ENCODE data around the gene PPP1R16B.

PPP1R16B gene

DNA sequence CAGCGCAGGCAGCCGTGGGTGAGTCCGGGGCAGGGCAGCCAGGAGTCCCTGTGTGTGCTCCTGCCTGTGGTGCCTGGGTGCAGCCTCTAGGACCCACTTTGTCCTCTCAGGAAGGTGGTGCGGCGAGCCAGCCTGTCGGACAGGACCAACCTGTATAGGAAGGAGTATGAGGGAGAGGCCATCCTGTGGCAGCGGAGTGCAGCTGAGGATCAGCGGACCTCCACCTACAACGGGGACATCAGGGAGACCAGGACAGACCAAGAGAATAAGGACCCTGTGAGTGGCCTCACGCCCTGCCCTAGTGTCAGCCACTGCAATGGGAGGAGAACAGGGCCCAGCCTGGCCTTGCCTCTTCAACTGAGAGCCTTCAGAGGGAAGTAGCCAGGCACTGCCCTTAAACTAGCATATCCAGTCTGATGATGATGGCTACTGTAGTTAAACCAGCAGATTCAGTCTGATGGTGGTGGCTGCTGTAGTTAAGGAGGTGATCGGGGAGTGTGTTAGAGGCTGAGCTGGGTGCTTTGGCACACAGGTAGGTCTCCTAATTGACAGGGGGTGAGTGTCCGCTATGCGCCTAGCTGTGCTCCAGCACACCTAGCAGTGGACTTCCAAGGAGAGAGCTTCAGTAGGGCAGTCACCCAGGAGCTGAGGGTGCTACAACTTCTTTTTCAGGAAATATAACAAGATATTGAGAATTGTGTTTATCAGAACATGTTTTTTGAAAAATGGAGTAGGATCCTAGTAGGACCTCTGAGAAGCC, 102.6 kb downstream of the PPP1R16B start:
- Histone ChIP-seq H3K36me3 (peaks cover 0 to 68% (median 35%) of the 10 kb centered on the region in 11 experiments; a peak in 18 of 22 replicates), H3K27me3 (no peaks in the 10 kb centered on the region), H3K9ac (no peak overlapping the region), H3K4me2 (no peak overlapping the region), H3K4me1 (no peaks in the 10 kb centered on the region), H3K9me3 (replicated peaks in 1 of 11) (peaks cover 10 to 24% (median 14%) of the 10 kb centered on the region in 11 experiments; a peak in 19 of 22 replicates), H3K4me3 (no peak overlapping the region), H4K20me1 (no peaks in the 10 kb centered on the region), H3K27ac (no peak overlapping the region)
- no peak for TF ChIP-seq Cebpa-rat (IDR thresholded peaks at IDR 0.05)

DNA sequence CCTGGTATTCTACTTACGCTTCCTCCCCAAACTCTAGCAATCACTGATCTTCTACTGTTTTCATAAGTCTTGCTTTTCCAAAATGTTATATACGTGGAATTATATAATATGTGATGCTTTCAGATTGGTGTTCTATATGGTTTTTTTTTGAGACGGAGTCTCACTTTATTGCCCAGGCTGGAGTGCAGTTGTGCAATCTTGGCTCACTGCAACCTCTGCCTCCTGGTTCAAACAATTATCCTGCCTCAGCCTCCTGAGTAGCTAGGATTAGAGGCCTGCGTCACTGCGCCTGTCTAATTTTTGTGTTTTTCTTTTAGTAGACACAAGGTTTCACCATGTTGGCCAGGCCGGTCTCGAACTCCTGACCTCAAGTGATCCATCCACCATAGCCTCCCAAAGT, 109.9 kb downstream of the PPP1R16B start:
- Histone ChIP-seq H3K4me1 (no peaks in the 10 kb centered on the region), H3K4me3 (no peak overlapping the region), H3K9ac (no peak overlapping the region), H3K9me3 (replicated peaks in 1 of 11) (no peaks in the 10 kb centered on the region), H4K20me1 (no peaks in the 10 kb centered on the region; a peak in 1 of 22 replicates), H3K36me3 (peaks cover 0 to 25% (median 7%) of the 10 kb centered on the region in 11 experiments; a peak in 8 of 22 replicates), H3K27ac (no peak overlapping the region), H3K4me2 (no peak overlapping the region), H3K27me3 (no peaks in the 10 kb centered on the region)
- TF ChIP-seq Cebpa-rat (IDR thresholded peaks at IDR 0.05) = no peak

DNA sequence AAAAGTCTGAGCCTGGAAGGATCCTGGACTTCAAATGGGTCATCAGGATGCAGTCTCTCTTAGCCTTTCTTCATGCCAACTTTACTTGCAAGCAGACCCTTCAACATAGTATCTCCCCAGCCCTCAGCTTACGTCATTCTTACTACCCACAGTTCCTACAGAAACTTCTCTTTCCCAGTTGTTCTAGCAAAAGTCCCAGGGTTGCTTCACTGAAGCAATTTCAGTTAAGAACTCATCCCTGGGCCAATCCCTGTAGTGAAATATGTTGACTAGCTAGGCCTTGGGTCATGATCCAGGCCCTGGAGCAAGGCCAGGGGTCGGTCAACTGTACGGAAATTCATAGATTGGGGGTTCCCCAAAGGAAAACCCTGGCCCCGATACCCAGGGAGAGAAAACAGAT, 112.2 kb downstream of the PPP1R16B start:
- Histone ChIP-seq H4K20me1 (peaks cover 0 to 8% (median 0%) of the 10 kb centered on the region in 11 experiments; a peak in 2 of 22 replicates), H3K9me3 (replicated peaks in 1 of 11) (no peaks in the 10 kb centered on the region), H3K27me3 (no peaks in the 10 kb centered on the region), H3K4me1 (no peaks in the 10 kb centered on the region), H3K36me3 (peaks cover 0 to 25% (median 7%) of the 10 kb centered on the region in 11 experiments; a peak in 8 of 22 replicates), H3K4me2 (no peak overlapping the region), H3K4me3 (no peak overlapping the region), H3K9ac (no peak overlapping the region), H3K27ac (no peak overlapping the region)
- TF ChIP-seq Cebpa-rat (IDR thresholded peaks at IDR 0.05) = no peak

DNA sequence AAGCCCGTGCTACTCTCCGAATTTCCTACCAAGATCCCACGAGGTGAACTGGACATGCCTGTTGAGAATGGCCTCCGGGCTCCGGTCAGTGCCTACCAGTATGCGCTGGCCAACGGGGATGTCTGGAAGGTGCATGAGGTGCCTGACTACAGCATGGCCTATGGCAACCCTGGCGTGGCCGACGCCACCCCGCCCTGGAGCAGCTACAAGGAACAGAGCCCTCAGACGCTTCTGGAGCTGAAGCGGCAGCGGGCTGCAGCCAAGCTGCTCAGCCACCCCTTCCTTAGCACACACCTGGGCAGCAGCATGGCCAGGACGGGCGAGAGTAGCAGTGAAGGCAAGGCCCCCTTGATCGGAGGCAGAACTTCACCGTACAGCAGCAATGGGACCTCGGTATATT, 112.7 kb downstream of the PPP1R16B start:
- no peak overlapping the region for H3K27ac ChIP-seq
- H3K4me3 ChIP-seq = no peak overlapping the region
- H3K36me3 ChIP-seq = peaks cover 0 to 25% (median 7%) of the 10 kb centered on the region in 11 experiments; a peak in 8 of 22 replicates
- H3K27me3 ChIP-seq = no peaks in the 10 kb centered on the region
- no peaks in the 10 kb centered on the region for H3K9me3 ChIP-seq (replicated peaks in 1 of 11)
- no peak overlapping the region for H3K4me2 ChIP-seq
- H3K4me1 ChIP-seq = no peaks in the 10 kb centered on the region
- TF ChIP-seq Cebpa-rat (IDR thresholded peaks at IDR 0.05) = no peak
- H3K9ac ChIP-seq = no peak overlapping the region
- peaks cover 0 to 8% (median 0%) of the 10 kb centered on the region in 11 experiments; a peak in 2 of 22 replicates for H4K20me1 ChIP-seq

DNA sequence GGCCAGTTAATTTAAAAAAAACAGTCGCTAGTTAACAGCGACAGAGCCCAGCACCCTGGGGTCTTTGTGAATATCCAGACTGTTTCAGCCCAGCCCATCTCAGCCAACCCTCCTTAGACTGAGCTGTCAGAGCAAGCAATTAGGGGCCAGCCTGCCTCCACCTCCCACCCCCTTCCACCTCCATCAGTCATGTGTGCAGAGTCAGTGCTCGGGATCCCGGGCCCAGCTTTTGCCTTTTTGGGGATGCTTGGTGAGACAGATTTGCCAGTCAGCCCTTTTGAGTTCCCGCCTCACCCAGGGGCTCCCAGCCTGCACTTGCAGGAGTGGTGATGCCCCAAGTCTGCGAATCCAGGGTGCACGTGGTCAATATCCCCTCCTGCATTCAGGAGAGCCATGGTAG, 114.2 kb downstream of the PPP1R16B start:
- no peak overlapping the region for H3K27ac ChIP-seq
- H3K9me3 ChIP-seq (replicated peaks in 1 of 11) = no peaks in the 10 kb centered on the region
- H3K9ac ChIP-seq = no peak overlapping the region
- no peak overlapping the region for H3K4me2 ChIP-seq
- peaks cover 0 to 8% (median 0%) of the 10 kb centered on the region in 11 experiments; a peak in 2 of 22 replicates for H4K20me1 ChIP-seq
- H3K27me3 ChIP-seq = no peaks in the 10 kb centered on the region
- H3K4me3 ChIP-seq = no peak overlapping the region
- TF ChIP-seq Cebpa-rat (IDR thresholded peaks at IDR 0.05) = no peak
- H3K4me1 ChIP-seq = no peaks in the 10 kb centered on the region
- H3K36me3 ChIP-seq = peaks cover 0 to 17% (median 7%) of the 10 kb centered on the region in 11 experiments; a peak in 8 of 22 replicates

DNA sequence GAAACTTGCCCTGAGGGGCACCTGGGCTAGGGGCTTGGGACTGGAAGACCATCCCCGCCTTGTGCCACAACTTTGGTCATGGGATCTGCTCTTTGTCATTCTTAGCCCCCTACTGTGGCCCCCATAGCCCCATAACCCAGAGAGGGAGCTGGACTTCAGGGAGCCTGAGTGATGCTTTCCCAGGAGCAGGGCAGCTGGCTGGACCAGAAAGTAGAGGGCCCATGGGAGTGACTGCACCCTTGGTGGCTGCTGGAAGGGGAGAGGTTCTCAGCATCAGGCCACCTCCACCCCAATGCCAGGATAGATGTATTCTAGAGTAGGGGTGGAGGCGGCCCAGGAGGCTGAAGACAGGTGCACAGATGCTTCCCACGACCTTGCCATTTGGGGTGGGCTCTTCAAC, 114.9 kb downstream of the PPP1R16B start:
- no peaks in the 10 kb centered on the region for H3K9me3 ChIP-seq (replicated peaks in 1 of 11)
- H3K36me3 ChIP-seq = peaks cover 0 to 17% (median 5%) of the 10 kb centered on the region in 11 experiments; a peak in 8 of 22 replicates
- no peak overlapping the region for H3K9ac ChIP-seq
- H3K27ac ChIP-seq = no peak overlapping the region
- no peak for TF ChIP-seq Cebpa-rat (IDR thresholded peaks at IDR 0.05)
- no peaks in the 10 kb centered on the region for H3K27me3 ChIP-seq
- H3K4me3 ChIP-seq = no peak overlapping the region
- H3K4me1 ChIP-seq = no peaks in the 10 kb centered on the region
- H4K20me1 ChIP-seq = peaks cover 0 to 8% (median 0%) of the 10 kb centered on the region in 11 experiments; a peak in 1 of 22 replicates
- no peak overlapping the region for H3K4me2 ChIP-seq

DNA sequence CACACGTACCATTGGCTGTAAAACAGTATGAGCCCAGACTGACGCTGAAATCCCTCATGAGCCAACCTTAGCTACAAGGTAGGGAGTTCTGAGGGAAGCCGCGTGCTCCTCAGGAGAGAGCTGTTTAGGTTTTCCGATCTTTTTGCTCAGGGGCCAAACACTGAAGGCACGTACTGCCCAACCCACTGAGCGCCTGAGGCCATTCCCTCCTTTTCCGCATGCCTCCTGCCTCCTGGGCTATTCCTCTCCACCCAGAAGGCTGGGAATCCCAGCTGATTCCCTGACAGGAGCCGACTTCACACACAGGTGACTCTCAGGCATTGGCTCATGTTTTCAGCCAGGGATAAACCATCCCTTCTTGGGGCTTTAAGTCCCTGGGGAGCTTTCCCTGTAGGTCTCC, 115.4 kb downstream of the PPP1R16B start:
- Histone ChIP-seq H3K27me3 (no peaks in the 10 kb centered on the region), H3K9ac (no peak overlapping the region), H3K9me3 (replicated peaks in 1 of 11) (no peaks in the 10 kb centered on the region), H3K4me1 (no peaks in the 10 kb centered on the region), H4K20me1 (peaks cover 0 to 8% (median 0%) of the 10 kb centered on the region in 11 experiments; a peak in 1 of 22 replicates), H3K4me2 (no peak overlapping the region), H3K4me3 (no peak overlapping the region), H3K27ac (no peak overlapping the region), H3K36me3 (peaks cover 0 to 17% (median 5%) of the 10 kb centered on the region in 11 experiments; a peak in 7 of 22 replicates)
- no peak for TF ChIP-seq Cebpa-rat (IDR thresholded peaks at IDR 0.05)

DNA sequence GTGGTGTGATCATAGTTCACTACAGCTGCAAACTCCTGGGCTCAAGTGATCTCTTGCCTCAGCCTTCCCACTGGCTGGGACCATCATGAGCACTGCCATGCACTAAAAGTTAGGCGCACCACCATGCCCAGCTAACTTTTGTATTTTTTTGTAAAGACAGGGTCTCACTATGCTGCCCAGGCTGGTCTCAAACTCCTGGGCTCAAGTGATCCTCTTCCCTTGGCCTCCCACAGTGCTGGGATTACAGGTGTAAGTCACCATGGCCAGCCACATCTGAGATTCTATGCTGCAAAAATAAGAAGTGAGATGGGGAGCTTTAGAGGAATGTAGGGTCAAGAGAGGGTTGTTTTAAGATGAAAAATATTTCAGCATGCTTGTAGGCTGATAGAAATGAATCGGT, 119.2 kb downstream of the PPP1R16B start:
- peaks cover 18 to 29% (median 27%) of the 10 kb centered on the region in 10 experiments for H3K4me1 ChIP-seq
- no peaks in the 10 kb centered on the region for H3K27me3 ChIP-seq
- no peaks in the 10 kb centered on the region for H3K9me3 ChIP-seq (replicated peaks in 1 of 11)
- peaks cover 0 to 14% (median 5%) of the 10 kb centered on the region in 11 experiments; a peak in 12 of 22 replicates for H3K36me3 ChIP-seq
- H3K9ac ChIP-seq = no peak overlapping the region
- H3K27ac ChIP-seq = no peak overlapping the region
- H4K20me1 ChIP-seq = peaks cover 0 to 32% (median 22%) of the 10 kb centered on the region in 11 experiments; a peak in 18 of 22 replicates
- no peak overlapping the region for H3K4me3 ChIP-seq
- no peak overlapping the region for H3K4me2 ChIP-seq
- TF ChIP-seq Cebpa-rat (IDR thresholded peaks at IDR 0.05) = no peak

DNA sequence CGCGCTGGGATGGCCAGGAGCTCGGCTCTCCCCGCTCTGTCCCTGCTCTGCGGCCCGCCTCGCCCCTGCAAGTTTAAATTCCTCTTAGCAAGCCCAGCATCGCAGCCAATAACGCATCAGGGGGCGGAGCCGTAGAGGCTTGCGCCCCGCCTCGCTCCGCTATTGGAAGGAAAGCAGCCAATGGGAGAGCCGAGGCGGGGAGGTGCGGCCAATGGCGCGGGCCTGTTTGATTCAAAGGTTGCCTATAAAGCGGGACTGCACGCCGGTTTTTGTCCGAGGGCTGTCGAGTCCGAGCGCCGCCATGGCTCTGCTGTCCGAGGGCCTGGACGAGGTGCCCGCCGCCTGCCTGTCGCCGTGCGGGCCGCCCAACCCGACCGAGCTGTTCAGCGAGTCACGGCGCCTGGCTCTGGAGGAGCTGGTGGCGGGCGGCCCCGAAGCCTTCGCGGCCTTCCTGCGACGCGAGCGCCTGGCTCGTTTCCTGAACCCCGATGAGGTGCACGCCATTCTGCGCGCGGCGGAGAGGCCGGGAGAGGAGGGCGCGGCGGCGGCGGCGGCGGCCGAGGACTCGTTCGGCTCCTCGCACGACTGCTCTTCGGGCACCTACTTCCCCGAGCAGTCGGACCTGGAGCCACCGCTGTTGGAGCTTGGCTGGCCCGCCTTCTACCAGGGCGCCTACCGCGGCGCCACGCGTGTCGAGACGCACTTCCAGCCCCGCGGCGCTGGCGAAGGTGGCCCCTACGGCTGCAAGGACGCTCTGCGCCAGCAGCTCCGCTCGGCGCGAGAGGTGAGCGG, 120.8 kb downstream of the PPP1R16B start, which contains the start of gene FAM83D:
Gene FAM83D, plus strand, starts transcription at position 276 of the 792 bp plus-strand sequence. Its CDS starts 26 bp downstream, at position 302.
- H3K4me1 ChIP-seq = peaks cover 18 to 43% (median 36%) of the 10 kb centered on the region in 10 experiments
- H4K20me1 ChIP-seq = peaks cover 0 to 44% (median 38%) of the 10 kb centered on the region in 11 experiments; a peak in 18 of 22 replicates
- H3K27me3 ChIP-seq = no peaks in the 10 kb centered on the region
- peaks cover 0 to 30% (median 22%) of the 10 kb centered on the region in 11 experiments; a peak in 15 of 22 replicates for H3K36me3 ChIP-seq
- H3K27ac ChIP-seq = peak within 1 kb of the TSS in 10 of 11 experiments; percentile 56 to 93 (median 88); a peak in 21 of 22 replicates
- H3K9ac ChIP-seq = peak within 1 kb of the TSS; percentile 82 to 96 (median 91)
- peak within 1 kb of the TSS; percentile 69 to 96 (median 88) for H3K4me3 ChIP-seq
- H3K4me2 ChIP-seq = peak within 1 kb of the TSS; percentile 84 to 100 (median 96)
- TF ChIP-seq Cebpa-rat (IDR thresholded peaks at IDR 0.05) = no peak
- H3K9me3 ChIP-seq (replicated peaks in 1 of 11) = no peaks in the 10 kb centered on the region
